ENCODE measurements around the gene JARID2. TPM values are rescaled to one million over a fixed set of nuclear protein-coding genes. Genes with fewer than 3 reads are reported as not detected.

JARID2 gene
- polyA plus RNA-seq, 1 donor from 2014 or later: 25.5 TPM

- Histone ChIP-seq H2AFZ (ENCODE audit: low read depth, low read length) (no peak overlapping the region), H3K79me2 (replicated peaks; ENCODE audit: insufficient read depth, low read length) (no peaks in the 10 kb centered on the region), H3K4me2 (ENCODE audit: low read length) (no peak overlapping the region), H4K20me1 (ENCODE audit: insufficient read depth) (no peaks in the 10 kb centered on the region), H3K27me3 (ENCODE audit: insufficient read depth, low read depth, low read length) (no peaks in the 10 kb centered on the region), H3K9me3 (ENCODE audit: low read length) (no peaks in the 10 kb centered on the region), H3K9ac (ENCODE audit: low read length) (no peak overlapping the region), H3F3A (ENCODE audit: insufficient read depth, low read length, poor library complexity, severe bottlenecking) (no peaks in the 10 kb centered on the region), H3K27ac (ENCODE audit: low read length) (no peak overlapping the region), H3K4me3 (ENCODE audit: low read length) (no peak overlapping the region), H3K36me3 (ENCODE audit: insufficient read depth, low read length) (peaks cover 7% of the 10 kb centered on the region), H3K9me2 (ENCODE audit: insufficient read depth, low read length) (no peaks in the 10 kb centered on the region)
- TF ChIP-seq SMC3 (conservative IDR thresholded peaks at IDR 0.05; ENCODE audit: poor library complexity) (no peak), RAD21 (conservative IDR thresholded peaks at IDR 0.05) (no peak), EP300 (conservative IDR thresholded peaks at IDR 0.05; ENCODE audit: poor library complexity, severe bottlenecking) (no peak), POLR2AphosphoS5 (IDR thresholded peaks at IDR 0.05) (no peak), EZH2 (IDR thresholded peaks at IDR 0.05; ENCODE audit: borderline replicate concordance, insufficient read depth, low read length, poor library complexity, severe bottlenecking) (no peak), MXI1 (conservative IDR thresholded peaks at IDR 0.05; ENCODE audit: poor library complexity, severe bottlenecking) (no peak), TAF1 (IDR thresholded peaks at IDR 0.05; ENCODE audit: low read depth) (no peak)
- TF ChIP-seq, protein P1, sequence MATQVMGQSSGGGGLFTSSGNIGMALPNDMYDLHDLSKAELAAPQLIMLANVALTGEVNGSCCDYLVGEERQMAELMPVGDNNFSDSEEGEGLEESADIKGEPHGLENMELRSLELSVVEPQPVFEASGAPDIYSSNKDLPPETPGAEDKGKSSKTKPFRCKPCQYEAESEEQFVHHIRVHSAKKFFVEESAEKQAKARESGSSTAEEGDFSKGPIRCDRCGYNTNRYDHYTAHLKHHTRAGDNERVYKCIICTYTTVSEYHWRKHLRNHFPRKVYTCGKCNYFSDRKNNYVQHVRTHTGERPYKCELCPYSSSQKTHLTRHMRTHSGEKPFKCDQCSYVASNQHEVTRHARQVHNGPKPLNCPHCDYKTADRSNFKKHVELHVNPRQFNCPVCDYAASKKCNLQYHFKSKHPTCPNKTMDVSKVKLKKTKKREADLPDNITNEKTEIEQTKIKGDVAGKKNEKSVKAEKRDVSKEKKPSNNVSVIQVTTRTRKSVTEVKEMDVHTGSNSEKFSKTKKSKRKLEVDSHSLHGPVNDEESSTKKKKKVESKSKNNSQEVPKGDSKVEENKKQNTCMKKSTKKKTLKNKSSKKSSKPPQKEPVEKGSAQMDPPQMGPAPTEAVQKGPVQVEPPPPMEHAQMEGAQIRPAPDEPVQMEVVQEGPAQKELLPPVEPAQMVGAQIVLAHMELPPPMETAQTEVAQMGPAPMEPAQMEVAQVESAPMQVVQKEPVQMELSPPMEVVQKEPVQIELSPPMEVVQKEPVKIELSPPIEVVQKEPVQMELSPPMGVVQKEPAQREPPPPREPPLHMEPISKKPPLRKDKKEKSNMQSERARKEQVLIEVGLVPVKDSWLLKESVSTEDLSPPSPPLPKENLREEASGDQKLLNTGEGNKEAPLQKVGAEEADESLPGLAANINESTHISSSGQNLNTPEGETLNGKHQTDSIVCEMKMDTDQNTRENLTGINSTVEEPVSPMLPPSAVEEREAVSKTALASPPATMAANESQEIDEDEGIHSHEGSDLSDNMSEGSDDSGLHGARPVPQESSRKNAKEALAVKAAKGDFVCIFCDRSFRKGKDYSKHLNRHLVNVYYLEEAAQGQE (IDR thresholded peaks at IDR 0.05; ENCODE audit: borderline replicate concordance): no peak
- TF ChIP-seq, protein P2, sequence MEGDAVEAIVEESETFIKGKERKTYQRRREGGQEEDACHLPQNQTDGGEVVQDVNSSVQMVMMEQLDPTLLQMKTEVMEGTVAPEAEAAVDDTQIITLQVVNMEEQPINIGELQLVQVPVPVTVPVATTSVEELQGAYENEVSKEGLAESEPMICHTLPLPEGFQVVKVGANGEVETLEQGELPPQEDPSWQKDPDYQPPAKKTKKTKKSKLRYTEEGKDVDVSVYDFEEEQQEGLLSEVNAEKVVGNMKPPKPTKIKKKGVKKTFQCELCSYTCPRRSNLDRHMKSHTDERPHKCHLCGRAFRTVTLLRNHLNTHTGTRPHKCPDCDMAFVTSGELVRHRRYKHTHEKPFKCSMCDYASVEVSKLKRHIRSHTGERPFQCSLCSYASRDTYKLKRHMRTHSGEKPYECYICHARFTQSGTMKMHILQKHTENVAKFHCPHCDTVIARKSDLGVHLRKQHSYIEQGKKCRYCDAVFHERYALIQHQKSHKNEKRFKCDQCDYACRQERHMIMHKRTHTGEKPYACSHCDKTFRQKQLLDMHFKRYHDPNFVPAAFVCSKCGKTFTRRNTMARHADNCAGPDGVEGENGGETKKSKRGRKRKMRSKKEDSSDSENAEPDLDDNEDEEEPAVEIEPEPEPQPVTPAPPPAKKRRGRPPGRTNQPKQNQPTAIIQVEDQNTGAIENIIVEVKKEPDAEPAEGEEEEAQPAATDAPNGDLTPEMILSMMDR (IDR thresholded peaks at IDR 0.05; ENCODE audit: poor library complexity, severe bottlenecking): no peak
These were observed 279.1 kb downstream of the JARID2 start for GRCh38 chr6:15524861-15525401.

- Histone ChIP-seq H3K9me2 (ENCODE audit: insufficient read depth, low read length) (no peaks in the 10 kb centered on the region), H3K27ac (ENCODE audit: low read length) (no peak overlapping the region), H3K9me3 (ENCODE audit: low read length) (no peaks in the 10 kb centered on the region), H3K9ac (ENCODE audit: low read length) (no peak overlapping the region), H3K27me3 (ENCODE audit: insufficient read depth, low read depth, low read length) (no peaks in the 10 kb centered on the region), H3K79me2 (replicated peaks; ENCODE audit: insufficient read depth, low read length) (no peaks in the 10 kb centered on the region), H4K20me1 (ENCODE audit: insufficient read depth) (no peaks in the 10 kb centered on the region), H3K36me3 (ENCODE audit: insufficient read depth, low read length) (peaks cover 7% of the 10 kb centered on the region), H3K4me2 (ENCODE audit: low read length) (no peak overlapping the region), H3F3A (ENCODE audit: insufficient read depth, low read length, poor library complexity, severe bottlenecking) (no peaks in the 10 kb centered on the region), H3K4me3 (ENCODE audit: low read length) (no peak overlapping the region), H2AFZ (ENCODE audit: low read depth, low read length) (no peak overlapping the region)
- TF ChIP-seq EP300 (conservative IDR thresholded peaks at IDR 0.05; ENCODE audit: poor library complexity, severe bottlenecking): no peak
These were observed 280.4 kb downstream of the JARID2 start for GRCh38 chr6:15526212-15526701.
